KBM-7 (cell line): ENCODE data around the gene RTL10.
"Not testable (repeated sequence)": the region's sequence is repeated elsewhere in the genome, so short reads cannot be mapped to it uniquely, and the experiment has no call there.

ENCODE experiments used
- DNase-seq: peaks from one replicate; pipeline ENCODE4 v3.0.0-alpha.2; 2015
- in situ Hi-C: fragments of 300-500 bp; cut with MboI; formaldehyde crosslinking; loops from 2 replicates; pipeline ENCODE4 v1.14.3; 2020; ENCODE audit warnings: low sequenced_read_pairs, low pct_unique_long_range_greater_than_20kb, mixed read lengths

RTL10 gene

DNA sequence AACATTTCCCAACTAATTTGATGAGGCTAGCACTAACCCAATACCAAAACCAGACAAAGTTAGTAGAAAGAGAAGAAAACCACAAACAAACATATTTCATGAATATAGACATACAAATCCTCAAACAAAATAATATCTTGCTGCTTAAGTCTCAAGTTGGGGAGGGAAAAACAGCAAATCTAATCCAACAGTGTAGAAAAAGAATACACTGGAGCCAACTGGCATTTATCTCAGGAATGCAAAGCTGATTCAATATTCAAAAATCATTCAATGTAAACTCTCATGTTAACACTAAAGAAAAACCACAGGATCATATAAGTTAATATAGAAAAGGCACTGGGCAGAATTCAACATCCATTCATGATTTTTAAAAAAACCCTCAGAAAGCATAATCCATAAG is 18.2 kb downstream of the RTL10 start:
- in situ Hi-C loops = no loop called here
- no peak for DNase-seq

DNA sequence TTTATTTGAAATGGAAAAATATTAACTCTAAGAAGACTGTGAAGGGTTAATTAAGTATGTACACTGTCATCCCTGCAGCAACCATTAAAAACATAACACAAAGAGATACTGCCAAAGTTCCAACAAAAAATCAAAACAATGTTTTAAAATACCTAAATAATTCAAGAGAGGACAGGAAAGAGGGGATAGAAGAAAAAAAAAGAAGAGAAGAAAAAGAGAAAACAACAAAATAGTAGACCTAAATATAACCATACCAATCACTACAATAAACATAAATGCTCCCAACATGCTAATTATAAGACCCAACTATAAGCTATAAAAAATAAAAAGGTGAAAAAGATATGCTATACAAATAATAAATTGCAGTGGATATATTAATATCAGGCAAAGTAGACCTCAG is 20.1 kb downstream of the RTL10 start:
- no peak for DNase-seq
- in situ Hi-C loops = no loop called here

DNA sequence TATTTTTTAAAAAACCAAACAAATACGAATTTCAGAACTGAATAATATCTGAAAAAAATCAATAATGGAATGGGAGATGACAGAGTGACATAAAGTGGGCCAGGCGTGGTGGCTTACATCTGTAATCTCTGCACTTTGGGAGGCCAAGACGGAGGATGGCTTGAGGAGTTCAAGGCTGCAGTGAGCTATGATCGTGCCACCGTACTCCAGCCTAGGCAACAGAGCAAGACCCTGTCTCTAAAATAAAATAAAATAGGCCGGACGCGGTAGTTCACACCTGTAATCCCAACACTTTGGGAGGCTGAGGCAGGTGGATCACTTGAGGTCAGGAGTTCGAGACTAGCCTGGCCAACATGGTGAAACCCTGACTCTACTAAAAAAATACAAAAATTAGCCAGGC is 21.3 kb downstream of the RTL10 start:
- DNase-seq, in situ Hi-C loops: not testable (repeated sequence)

DNA sequence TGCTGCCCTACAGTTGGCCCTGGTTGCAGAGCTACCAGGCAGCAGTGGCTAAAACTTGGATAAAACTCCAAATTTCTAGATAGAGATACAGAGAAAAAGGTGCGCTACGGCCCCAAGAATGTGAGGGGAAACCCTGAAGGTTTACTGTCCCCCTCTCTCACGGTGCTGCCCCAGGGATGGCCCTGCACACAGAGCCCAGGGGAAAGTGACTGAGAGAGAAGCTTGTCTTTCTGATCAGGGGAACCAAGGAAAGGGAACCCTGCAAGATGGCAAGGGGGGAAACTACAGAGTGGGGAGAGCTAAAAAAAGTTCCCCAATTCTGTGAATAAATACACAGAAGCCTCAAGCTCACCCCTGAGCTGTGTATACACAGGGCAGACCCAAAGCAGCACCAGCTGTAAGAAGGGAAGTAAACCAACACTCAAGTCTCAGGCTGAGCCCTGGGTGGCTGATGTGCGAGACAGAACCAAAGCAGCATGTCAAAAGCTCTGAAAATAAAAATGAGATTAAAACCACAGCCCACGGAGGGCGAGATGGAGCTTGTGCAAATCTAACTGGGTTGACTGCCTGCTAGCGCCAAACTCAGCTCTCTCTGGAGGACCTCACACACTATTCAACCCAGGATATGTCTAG is 22.1 kb downstream of the RTL10 start:
- no peak for DNase-seq
- in situ Hi-C loops = no loop called here

DNA sequence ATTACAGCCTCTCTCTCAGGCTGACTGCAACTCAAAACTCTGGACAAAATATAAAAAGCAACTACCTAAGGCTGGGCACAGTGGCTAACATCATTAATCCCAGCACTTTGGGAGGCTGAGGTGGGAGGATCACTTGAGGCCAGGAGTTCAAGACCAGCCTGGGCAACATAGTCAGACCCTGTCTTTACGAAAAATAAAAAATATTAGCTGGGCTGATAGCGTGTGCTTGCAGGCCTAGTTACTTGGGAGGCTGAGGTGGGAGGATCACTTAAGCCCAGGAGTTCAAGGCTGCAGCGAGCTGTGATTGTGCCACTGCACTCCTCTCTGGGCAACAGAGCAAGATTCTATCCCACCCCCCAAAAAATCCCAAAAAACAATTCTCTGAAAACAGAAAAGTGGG is 22.7 kb downstream of the RTL10 start:
- in situ Hi-C loops, DNase-seq: not testable (repeated sequence)

DNA sequence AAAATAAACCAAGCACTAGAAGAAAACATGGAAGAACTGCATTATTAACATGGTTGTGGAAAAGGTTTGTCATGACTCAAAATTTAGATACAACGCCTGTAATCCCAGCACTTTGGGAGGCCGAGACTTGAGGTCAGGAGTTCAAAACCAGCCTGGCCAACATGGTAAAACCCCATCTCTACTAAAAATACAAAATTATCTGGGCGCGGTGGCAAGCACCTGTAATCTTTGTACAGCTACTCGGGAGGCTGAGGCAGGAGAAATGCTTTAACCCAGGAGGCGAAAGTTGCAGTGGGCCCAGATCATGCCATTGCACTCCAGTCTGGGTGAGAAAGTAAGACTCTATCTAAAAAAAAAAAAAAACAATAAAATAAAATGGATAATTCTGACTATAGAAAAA is 23.7 kb downstream of the RTL10 start:
- in situ Hi-C loops = no loop called here
- no peak for DNase-seq

DNA sequence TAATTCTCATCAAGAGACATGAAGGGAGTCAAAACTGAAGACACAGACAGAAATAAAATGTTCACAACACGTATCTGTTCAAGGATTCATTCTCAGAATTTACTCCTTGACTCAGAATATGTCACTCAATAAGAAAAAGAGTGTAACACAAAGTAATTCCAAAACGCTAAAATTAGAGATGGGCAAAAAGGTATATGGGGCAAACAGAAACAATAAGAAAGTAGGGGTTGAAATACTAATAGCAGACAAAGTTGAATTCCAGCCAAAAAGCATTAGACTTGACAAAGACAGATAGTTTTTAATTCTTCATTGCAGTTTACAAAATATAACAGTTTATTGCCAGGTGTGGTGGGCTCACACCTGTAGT is 26.7 kb downstream of the RTL10 start:
- DNase-seq = no peak
- in situ Hi-C loops = no loop called here

DNA sequence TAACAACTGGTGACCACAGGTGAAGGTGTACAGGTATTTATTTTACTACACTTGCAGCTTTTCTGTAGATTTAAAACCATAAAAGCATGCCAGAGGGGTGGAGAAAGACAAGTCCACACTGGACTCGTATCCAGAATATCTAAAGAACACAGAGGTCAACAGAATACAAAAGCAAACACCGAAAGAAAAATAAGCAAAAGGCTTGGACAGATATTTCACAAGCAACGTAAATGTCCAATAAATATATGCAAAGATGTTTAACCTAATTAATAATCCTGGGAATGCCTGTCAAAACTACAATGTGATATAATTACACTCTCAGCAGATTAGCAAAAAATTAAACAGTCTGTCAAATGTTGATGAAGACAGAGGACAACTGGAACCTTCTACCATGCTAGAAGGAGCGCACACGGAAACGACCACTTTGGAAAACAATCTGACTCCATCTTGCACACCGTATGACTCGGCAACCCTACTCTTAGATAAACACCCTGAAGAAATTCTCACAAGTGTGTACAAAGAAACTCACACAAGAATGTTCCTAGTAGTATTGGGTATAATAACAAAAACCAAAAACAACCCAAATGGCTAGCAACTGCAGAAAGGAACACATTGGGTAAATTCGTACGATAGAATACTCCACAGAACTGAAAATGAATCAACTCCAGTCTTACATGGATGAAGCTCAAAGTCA is 27.2 kb downstream of the RTL10 start:
- in situ Hi-C loops = no loop called here
- DNase-seq = no peak

DNA sequence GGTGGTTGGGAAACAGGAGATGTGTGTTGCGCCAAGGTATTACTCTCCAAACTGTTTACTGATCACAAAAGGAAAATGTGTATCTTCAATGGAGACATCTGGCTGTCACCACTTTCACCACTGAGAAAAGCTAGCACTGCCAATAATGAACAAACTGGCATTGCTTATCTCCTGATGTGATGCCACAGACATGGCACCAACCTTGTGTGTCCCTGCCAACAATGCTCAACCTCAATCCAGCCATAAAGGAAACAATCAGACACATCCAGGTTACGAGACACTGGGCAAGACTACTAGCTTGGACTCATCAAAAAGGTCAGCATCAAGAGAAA is 28.1 kb downstream of the RTL10 start:
- in situ Hi-C loops = no loop called here
- no peak for DNase-seq

DNA sequence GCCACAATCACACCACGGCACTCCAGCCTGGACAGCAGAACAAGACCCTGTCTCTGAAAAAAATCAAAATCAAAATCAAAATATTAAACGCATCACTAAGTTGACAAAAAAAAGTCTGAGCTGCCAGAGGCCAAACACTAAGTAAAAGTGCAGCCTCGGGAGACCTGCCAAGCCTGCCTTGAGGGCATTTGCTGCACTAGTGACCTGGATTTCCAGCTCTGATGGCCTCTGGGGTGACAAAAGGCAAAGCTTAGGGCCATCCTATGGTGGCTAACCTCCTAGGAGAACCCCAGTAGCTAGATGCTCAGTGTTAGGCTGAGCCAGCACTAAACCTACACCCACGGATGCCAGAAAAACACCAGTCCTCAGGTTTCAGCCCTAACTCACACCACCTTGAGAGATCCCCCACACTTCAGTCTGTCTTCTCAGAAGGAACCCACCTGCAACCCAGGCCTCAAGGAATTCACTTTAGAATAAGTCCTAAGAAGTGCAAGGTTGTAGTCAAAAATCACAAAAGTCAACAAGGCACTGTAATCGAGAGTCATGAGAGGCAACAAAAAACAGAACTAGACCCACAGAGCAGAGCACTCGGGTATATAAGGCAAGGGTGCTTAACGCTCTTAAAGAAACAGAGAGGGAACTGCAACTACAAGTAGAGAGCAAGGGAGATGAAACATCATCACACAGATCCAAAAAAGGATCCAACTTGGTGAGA is 28.6 kb downstream of the RTL10 start:
- no peak for DNase-seq
- in situ Hi-C loops = no loop called here

DNA sequence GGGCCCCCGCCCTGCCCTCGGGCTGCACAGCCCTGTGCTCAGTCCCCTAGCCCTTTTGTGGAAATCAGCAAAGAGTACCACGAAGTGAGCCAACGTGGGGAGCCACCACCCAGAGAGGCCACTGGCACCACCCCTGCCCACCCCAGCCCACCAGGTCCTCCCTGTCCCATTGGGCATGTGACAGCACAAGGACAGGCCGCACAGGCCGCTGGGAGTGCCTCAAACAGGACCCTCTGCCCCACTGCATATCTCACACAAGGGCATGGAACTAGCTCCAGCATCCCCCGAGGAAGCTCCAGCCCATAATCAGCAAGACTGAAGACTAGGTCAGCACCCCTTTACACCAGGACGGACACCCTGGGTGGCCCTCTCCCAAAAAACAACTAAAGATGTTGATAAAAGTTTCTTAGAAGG is 29.7 kb downstream of the RTL10 start:
- no peak for DNase-seq
- in situ Hi-C loops = no loop called here

DNA sequence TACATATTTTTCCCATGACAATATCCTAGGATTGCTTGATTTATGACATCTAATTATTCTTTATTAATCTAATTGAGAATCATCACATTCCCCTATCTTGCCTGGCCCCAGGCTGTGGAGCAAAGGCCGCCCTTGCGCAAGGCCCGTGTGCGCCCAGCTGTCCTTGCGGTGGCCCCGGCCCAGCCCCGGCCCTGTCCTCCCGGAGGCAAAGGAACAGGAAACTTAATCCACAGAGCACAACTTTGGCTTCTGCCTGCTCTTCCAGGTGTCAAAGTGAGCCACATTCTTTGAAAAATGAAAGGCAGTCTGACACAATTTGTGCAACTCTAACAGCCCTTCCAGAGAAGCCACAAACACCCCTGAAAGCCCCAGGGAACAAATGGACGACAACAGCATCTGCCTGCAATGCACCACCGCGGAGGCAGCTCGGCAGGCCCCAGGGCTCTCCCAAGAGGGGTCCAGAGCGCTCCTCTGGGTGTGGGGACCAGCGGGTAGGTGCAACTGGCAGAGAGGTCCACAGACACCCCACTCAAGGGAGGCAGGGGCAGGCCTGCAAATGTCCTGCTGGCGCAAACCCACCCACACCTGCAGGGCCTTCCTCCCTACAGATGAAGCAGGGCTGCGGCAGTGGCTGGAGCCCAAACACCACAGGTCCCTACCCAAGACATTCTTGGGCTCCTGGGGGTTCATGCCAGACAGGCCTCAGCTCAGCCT is 30.3 kb downstream of the RTL10 start:
- DNase-seq = no peak
- in situ Hi-C loops = no loop called here

DNA sequence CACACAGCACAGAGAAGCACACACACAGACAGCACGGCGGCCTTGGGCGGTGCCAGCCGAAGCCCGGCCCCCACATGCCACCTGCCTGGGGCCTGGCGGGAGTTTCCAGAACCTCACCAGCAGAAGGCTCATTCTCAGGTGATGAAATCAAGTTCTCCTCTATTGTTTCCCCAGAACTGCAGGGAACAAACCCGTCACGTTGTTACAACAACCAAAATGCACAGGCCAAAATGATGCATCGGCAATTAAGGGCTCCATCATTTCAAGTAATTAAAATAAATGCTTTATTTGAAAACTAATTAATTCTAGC is 30.8 kb downstream of the RTL10 start:
- DNase-seq = no peak
- in situ Hi-C loops = no loop called here

DNA sequence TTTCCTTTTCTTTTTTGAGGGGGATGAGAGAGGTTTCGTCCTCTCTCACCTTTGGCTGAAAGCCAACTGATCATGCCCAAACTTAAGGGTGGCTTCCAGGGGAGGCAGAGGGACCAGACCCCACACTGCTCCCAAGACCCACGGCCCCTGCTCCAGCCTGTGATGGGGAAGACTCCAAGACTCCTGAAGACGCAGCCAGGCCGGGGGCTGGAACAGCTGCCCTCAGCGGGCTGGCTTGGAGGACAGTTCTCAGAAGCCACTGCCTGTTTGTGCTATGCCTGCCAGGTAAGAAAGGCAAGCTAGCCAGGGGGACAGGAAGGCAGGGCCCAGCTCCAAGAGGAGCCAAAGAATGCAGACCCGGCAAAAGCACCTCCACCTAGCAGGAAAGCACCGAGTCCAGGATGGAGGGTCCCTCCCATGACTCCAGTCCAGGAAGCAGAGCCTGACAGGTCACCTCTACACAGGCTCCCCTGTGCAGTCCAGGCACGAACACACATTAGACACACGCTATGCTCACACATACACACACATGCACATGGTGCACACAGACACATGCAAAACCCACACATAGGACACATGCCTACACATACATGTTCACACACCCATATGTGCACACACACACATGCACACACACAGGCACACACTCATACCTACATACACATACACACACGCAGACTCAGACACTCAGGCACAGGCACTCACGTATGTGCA is 31.3 kb downstream of the RTL10 start:
- DNase-seq = no peak
- in situ Hi-C loops = no loop called here

DNA sequence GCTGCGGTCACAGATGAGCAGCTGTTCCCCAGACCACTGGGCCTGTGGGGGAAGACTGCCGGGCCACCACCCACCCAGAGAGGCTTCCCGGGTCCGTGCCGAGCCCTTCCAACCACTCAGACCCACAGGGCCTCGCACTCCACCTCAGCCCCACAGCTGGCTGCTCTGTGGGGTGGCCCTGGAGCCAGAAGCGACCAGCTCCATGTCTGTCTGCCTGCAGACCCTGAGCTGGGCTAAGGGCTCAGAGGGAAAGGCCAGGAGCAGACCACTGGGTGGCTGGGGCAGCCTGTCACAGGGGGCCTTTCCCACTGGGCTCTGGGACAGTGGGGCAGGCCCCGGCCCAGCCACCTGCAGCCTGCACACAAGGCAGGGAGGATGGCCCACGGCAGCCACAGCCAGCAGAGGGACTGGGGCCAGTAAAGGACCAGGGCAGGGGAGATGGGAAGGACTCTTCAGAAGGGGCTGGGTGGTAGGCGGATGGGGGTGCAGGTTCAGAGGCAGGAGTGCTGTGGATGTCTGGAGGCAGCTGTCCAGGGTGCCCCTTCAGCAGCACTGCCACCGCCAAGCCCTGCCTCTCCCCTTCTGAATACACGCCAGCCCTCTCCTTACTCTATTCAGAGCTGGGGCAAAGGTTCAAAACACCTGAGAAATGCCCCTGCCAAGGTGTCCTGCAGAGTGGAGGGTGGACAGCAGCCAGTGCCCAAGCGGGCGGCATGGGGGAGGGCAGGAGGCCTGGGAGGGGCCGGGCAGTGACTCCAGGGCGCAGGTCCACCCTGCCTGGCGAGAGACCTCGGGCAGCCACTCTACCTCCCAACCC is 32.2 kb downstream of the RTL10 start:
- in situ Hi-C loops = no loop called here
- DNase-seq = no peak

DNA sequence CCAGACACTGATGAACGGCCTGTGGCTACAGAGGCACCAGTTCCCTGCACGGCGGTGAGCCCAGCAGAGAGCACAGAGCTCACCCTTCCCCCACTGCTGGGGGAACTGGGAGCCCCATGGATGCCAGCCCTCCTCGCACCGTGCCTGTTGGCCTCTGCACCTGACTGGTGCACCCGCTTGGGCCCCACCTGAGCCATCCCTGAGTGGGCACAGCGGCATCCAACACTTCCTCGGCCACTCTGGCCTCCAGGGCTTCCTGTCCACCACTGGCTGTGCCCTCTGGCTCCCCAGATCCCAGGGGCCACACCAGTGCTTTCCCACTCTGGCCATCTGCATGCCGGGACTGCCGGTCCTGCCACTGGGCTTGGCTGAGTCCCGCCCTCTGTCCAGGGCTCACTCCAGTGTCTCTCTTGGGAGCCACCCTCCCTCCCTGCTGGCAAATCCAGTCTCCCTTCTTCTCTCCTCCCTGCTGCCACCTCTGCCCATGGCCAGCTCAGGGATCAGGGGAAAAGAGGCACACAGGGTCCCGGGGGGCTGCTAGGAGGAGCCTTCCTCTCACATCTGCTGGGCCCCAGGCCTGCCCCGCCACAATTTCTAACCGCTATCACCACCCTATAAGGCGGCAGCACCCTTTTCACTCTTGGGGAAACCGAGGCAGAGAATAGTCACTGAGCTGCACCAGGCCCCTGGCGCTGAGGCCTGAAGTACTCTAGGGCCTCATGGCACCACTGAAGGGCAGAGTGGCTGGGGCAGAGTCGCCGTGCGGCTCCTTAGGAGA is 33.0 kb downstream of the RTL10 start:
- in situ Hi-C loops = no loop called here
- DNase-seq = no peak

DNA sequence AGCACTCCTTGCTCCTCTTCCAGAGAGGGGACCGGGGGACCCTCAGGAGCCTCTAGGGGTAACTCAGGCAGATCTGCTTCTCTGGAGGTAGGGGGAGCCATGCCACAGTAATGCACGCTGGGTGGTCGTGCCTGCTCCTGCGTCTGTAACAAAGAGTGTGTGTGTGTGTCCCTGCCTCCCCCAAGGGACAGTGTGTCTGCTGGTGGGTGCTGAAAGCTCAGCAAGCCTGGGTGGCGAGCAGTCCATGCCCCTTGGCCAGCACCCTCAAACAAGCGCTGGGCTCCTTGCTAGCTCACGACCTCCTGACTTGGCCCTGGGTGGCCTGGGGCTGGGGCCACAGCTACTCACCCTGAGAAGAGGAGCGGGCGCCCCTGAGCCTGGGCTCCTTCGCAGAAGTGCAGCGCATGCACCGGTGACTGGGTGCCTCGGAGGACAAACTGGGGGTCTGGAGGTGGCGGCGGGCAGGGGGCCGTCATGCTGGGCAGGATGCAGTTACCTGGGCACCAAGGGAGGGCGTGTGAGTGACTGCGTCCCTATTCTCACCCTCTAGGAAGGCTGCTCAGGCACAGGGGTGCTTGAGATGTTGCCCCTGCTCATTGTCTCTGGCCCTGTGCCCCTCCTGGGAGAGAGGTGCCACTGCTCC is 33.7 kb downstream of the RTL10 start:
- in situ Hi-C loops = no loop called here
- DNase-seq = no peak
